Stimulated activated CD4-positive, alpha-beta T cell treated with anti-CD3 and anti-CD28 coated beads, Interleukin-1b, Interleukin-23, amount 100 ng/mL, for 24 hours (primary cell): ENCODE results near the gene PMS1.
"Not testable (repeated sequence)": the region's sequence is repeated elsewhere in the genome, so short reads cannot be mapped to it uniquely, and the experiment has no call there.

ENCODE experiments used
- DNase-seq, 4 experiments: peaks; one replicate each; pipeline ENCODE4 v3.0.0-alpha.2; 2020; ENCODE audit warnings: low read depth in 4 of 4, low spot score in 1 of 4

The PMS1 gene

GRCh38 chr2:189783927-189784867 lies at the start of gene PMS1, which contains the start of gene ORMDL1:
PMS1 (plus strand) TSS chr2:189784450; CDS start chr2:189791810, 7,360 bp downstream.
ORMDL1 (minus strand) TSS chr2:189784339; CDS start chr2:189782595, 1,744 bp downstream.
- peak; percentile 81 to 91 (median 88) for DNase-seq

- peak in 1 of 4 experiments; percentile 8 for DNase-seq
Observed at GRCh38 chr2:189751080-189751658, 33.1 kb upstream of the PMS1 start.

GRCh38 chr2:189756311-189756952 lies 27.8 kb upstream of the PMS1 start:
- DNase-seq: no peak

GRCh38 chr2:189760154-189760553 lies 24.1 kb upstream of the PMS1 start:
- DNase-seq: not testable (repeated sequence)

- DNase-seq: no peak
Observed at GRCh38 chr2:189762229-189762550, 22.1 kb upstream of the PMS1 start.

- peak; percentile 76 to 93 (median 88) for DNase-seq
Observed at GRCh38 chr2:189762551-189763298, 21.5 kb upstream of the PMS1 start, which contains the start of gene OSGEPL1. OSGEPL1 (minus strand) TSS chr2:189762792; CDS start chr2:189761640, 1,152 bp downstream.

- no peak for DNase-seq
Observed at GRCh38 chr2:189763908-189764661, 20.2 kb upstream of the PMS1 start.

- DNase-seq: no peak
Observed at GRCh38 chr2:189770590-189771322, 13.5 kb upstream of the PMS1 start.

- DNase-seq: no peak
Observed at GRCh38 chr2:189772212-189772611, 12.0 kb upstream of the PMS1 start.

GRCh38 chr2:189782221-189782671 lies 2.0 kb upstream of the PMS1 start:
- DNase-seq: no peak

- no peak for DNase-seq
Observed at GRCh38 chr2:189783451-189783926, 761 bp upstream of the PMS1 start.

GRCh38 chr2:189791338-189792042 lies 7.2 kb downstream of the PMS1 start:
- DNase-seq: no peak

- no peak for DNase-seq
Observed at GRCh38 chr2:189794310-189794709, 10.1 kb downstream of the PMS1 start.

- no peak for DNase-seq
Observed at GRCh38 chr2:189797902-189798301, 13.7 kb downstream of the PMS1 start.

GRCh38 chr2:189798312-189799029 lies 14.2 kb downstream of the PMS1 start:
- DNase-seq: no peak

- DNase-seq: no peak
Observed at GRCh38 chr2:189799030-189799331, 14.7 kb downstream of the PMS1 start.

GRCh38 chr2:189799531-189799930 lies 15.3 kb downstream of the PMS1 start:
- DNase-seq: no peak

GRCh38 chr2:189802396-189802912 lies 18.2 kb downstream of the PMS1 start:
- no peak for DNase-seq
